MCF 10A (cell line): ENCODE results near the gene LRRC47. TPM values are rescaled to one million over a fixed set of nuclear protein-coding genes. Genes with fewer than 3 reads are reported as not detected.

Experiments
- BruUV-seq: library from RNA; stranded (reverse); fragments of 400-500 nt; replicated peaks from 2 replicates; lab custom pipeline; 2021; lab: Mats Ljungman, UMichigan
- CTCF ChIA-PET: fragments of 300-600 bp; sonication (Branson Sonifier 250); formaldehyde crosslinking; extraction: SDS; loops from one replicate; lab custom pipeline; 2021; ENCODE audit warnings: antibody characterized with exemption, inconsistent platforms; lab: Yijun Ruan, JAX
- POLR2A ChIA-PET: fragments of 300-600, 350-650 bp; sonication (Branson Sonifier 250); formaldehyde crosslinking; extraction: SDS; loops from one replicate; lab custom pipeline; 2020; ENCODE audit warnings: antibody characterized with exemption, inconsistent platforms; lab: Yijun Ruan, JAX
- DNase-seq: peaks from one replicate; pipeline ENCODE4 v3.0.0-alpha.2; 2018; ENCODE audit not compliant: unreplicated experiment
- H3K27ac Mint-ChIP-seq: one replicate; pipeline ENCODE4 v1.8.0; 2022; ENCODE audit warnings: mild to moderate bottlenecking, low read depth, mixed read lengths; ENCODE audit not compliant: unreplicated experiment
- H3K27me3 Mint-ChIP-seq: one replicate; pipeline ENCODE4 v1.8.0; 2022; ENCODE audit warnings: mixed read lengths; ENCODE audit not compliant: insufficient read depth, unreplicated experiment
- H3K36me3 Mint-ChIP-seq: one replicate; pipeline ENCODE4 v1.8.0; 2022; ENCODE audit warnings: mild to moderate bottlenecking, moderate library complexity, mixed read lengths; ENCODE audit not compliant: insufficient read depth, unreplicated experiment
- H3K4me1 Mint-ChIP-seq: one replicate; pipeline ENCODE4 v1.8.0; 2022; ENCODE audit warnings: mixed read lengths; ENCODE audit not compliant: insufficient read depth, unreplicated experiment
- H3K4me3 Mint-ChIP-seq: one replicate; pipeline ENCODE4 v1.8.0; 2022; ENCODE audit warnings: mild to moderate bottlenecking, moderate library complexity, mixed read lengths; ENCODE audit not compliant: unreplicated experiment
- H3K9me3 Mint-ChIP-seq: one replicate; pipeline ENCODE4 v1.8.0; 2022; ENCODE audit warnings: mixed read lengths; ENCODE audit not compliant: unreplicated experiment
- intact Hi-C: fragments of 100-400 bp; cut with micrococcal nuclease; formaldehyde crosslinking; loops from 2 replicates; pipeline ENCODE4 v1.14.1; 2022
- total RNA-seq: library from RNA; stranded (reverse); gene quantifications from 2 replicates; pipeline ENCODE4 v1.2.3, GENCODE V29; 2022
- TF ChIP-seq, protein P1 (sequence below): fragments of 200-600 bp; IDR thresholded peaks from one replicate; pipeline ENCODE4 v1.8.0; 2022; ENCODE audit warnings: antibody characterized with exemption, mild to moderate bottlenecking; ENCODE audit not compliant: unreplicated experiment

Gene LRRC47
- total RNA-seq, 1 experiment from 2014 or later: 46.1 TPM

DNA sequence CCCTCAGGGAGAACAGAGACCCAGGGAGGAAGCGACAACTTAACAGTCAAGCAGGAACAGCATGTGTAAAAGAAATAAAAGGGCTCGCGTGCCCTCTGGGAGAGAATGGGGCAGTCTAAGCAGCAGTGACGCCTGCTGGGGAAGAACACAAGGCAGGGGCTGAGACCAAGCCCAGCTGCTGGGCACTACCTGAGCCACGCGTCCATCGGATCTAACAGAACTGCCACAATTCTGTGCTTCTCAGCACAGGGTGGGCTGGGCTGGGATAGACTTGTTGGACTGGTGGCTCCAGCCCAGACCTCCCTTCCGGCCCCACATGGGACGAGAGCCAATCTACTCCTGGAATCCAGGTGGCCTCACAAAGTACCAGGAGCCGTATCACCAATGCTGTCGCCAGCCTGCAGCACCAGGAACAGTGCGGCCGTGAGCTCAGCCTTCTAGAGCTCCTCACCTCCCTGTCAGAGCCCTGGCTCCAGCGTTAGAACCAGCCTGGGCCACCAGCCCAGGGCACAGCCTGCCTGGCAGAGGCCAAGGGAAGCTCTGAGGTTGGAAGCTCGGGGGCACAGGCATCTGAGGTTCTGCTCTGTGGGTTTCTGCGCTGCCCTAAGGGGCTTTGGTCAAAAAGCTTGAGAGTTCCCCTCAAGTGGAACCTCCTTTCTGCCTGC lies 7.4 kb downstream of the LRRC47 start:
- POLR2A ChIA-PET: no interaction called here
- no peak overlapping the region for H3K4me3 Mint-ChIP-seq
- intact Hi-C loops: no loop called here
- DNase-seq: no peak
- CTCF ChIA-PET: no interaction called here
- H3K36me3 Mint-ChIP-seq: peaks cover 68% of the 10 kb centered on the region
- H3K4me1 Mint-ChIP-seq: peaks cover 11% of the 10 kb centered on the region
- TF ChIP-seq, protein P1, sequence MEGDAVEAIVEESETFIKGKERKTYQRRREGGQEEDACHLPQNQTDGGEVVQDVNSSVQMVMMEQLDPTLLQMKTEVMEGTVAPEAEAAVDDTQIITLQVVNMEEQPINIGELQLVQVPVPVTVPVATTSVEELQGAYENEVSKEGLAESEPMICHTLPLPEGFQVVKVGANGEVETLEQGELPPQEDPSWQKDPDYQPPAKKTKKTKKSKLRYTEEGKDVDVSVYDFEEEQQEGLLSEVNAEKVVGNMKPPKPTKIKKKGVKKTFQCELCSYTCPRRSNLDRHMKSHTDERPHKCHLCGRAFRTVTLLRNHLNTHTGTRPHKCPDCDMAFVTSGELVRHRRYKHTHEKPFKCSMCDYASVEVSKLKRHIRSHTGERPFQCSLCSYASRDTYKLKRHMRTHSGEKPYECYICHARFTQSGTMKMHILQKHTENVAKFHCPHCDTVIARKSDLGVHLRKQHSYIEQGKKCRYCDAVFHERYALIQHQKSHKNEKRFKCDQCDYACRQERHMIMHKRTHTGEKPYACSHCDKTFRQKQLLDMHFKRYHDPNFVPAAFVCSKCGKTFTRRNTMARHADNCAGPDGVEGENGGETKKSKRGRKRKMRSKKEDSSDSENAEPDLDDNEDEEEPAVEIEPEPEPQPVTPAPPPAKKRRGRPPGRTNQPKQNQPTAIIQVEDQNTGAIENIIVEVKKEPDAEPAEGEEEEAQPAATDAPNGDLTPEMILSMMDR: no peak
- H3K27ac Mint-ChIP-seq: no peak overlapping the region
- no peaks in the 10 kb centered on the region for H3K9me3 Mint-ChIP-seq
- no TSS peak for BruUV-seq
- no peaks in the 10 kb centered on the region for H3K27me3 Mint-ChIP-seq

DNA sequence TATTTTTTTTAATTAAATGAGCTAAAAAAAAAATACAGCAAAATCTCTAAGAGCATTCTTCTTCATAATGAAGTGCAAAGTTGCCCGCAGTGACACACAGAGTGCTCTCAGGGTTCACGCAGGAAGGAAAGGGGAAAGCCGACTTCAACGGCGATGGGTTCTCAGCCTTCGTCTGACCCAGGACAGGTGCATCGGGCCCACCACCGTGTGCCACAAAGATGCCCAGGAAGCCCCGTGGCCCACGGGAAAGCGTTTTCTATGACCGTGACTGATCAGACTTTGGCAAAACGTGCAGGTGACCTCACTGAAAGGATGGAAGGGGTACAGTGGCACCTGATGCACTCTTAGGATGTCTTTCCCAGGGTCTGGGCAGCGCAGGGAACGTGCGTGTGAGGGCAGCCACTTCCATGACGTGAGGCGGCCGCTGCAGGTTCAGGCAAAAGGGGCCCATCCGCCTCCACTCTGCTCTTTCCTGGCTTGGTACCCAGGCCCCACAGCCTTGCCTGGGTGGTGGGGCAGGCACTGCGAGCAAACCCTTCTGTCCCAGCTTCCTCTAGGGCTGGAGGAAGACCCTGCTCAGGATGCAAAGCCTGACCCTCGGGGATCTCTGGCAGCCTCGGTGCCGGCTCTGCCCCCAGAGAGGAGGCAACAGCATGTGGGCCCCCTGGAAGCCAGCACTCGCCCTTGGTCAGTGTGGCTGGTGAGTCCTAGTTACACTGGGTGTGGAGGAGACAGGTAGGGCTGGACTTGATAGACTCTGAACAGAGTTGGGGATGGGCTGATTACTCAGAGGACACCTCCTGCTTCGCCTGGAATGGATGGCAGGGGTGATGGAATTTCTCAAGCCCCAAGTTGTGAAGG lies 8.3 kb downstream of the LRRC47 start:
- no TSS peak for BruUV-seq
- intact Hi-C loops: no loop called here
- no peak for DNase-seq
- H3K4me1 Mint-ChIP-seq: peaks cover 4% of the 10 kb centered on the region
- no peak overlapping the region for H3K4me3 Mint-ChIP-seq
- ChIA-PET POLR2A (interaction anchor here (3.7 kb wide), 1 partner anchor 7 kb away, joined by 20 read pairs; the partner anchor contains the start of gene LRRC47), CTCF (no interaction called here)
- peaks cover 68% of the 10 kb centered on the region for H3K36me3 Mint-ChIP-seq
- no peaks in the 10 kb centered on the region for H3K9me3 Mint-ChIP-seq
- H3K27me3 Mint-ChIP-seq: no peaks in the 10 kb centered on the region
- H3K27ac Mint-ChIP-seq: no peak overlapping the region
- TF ChIP-seq, protein P1: no peak

DNA sequence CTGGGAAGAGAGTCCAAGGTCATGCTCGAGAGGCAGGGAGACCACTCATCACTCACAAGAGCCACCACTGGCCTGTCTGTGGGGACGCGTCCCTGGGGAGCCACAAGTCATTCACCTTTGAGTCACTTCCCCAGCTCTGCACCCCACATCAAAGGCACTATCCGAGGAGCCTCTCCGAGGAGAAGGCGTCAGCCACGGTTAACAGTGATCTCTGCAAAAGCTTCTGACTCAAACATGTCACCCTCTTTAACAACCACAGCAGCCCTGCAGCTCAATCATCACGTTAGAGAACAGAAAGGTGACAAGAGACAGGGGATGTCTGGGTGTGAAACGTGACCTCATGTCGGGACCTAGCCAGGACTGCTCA lies 9.0 kb downstream of the LRRC47 start:
- no peak for DNase-seq
- intact Hi-C loops: no loop called here
- H3K4me3 Mint-ChIP-seq: no peak overlapping the region
- ChIA-PET CTCF (interaction anchor here (0.6 kb wide), 2 partner anchors 11 to 222 kb away, joined by 3 read pairs; no protein-coding TSS in a partner anchor), POLR2A (interaction anchor here (3.7 kb wide), 1 partner anchor 8 kb away, joined by 20 read pairs; the partner anchor contains the start of gene LRRC47)
- TF ChIP-seq, protein P1: no peak
- no TSS peak for BruUV-seq
- H3K27ac Mint-ChIP-seq: no peak overlapping the region
- no peaks in the 10 kb centered on the region for H3K9me3 Mint-ChIP-seq
- peaks cover 4% of the 10 kb centered on the region for H3K4me1 Mint-ChIP-seq
- H3K27me3 Mint-ChIP-seq: no peaks in the 10 kb centered on the region
- H3K36me3 Mint-ChIP-seq: peaks cover 68% of the 10 kb centered on the region
